NK-92 treated with Interleukin-12 subunit alpha and Interleukin-12 subunit beta, amount 100 ng/mL, for 24 hours (cell line): Measurements from ENCODE around the gene NSD2.
"Not testable (repeated sequence)": the region's sequence is repeated elsewhere in the genome, so short reads cannot be mapped to it uniquely, and the experiment has no call there.

Experiments used
- DNase-seq: peaks from one replicate; lab custom pipeline; 2025; lab: John Stamatoyannopoulos, UW

Gene NSD2

GRCh38 chr4:1870578-1871443 is at the start of gene NSD2:
TSS of gene NSD2 (plus strand) at chr4:1871393. CDS start at chr4:1900655, 29,262 bp downstream.
- peak; percentile 89 for DNase-seq

DNA sequence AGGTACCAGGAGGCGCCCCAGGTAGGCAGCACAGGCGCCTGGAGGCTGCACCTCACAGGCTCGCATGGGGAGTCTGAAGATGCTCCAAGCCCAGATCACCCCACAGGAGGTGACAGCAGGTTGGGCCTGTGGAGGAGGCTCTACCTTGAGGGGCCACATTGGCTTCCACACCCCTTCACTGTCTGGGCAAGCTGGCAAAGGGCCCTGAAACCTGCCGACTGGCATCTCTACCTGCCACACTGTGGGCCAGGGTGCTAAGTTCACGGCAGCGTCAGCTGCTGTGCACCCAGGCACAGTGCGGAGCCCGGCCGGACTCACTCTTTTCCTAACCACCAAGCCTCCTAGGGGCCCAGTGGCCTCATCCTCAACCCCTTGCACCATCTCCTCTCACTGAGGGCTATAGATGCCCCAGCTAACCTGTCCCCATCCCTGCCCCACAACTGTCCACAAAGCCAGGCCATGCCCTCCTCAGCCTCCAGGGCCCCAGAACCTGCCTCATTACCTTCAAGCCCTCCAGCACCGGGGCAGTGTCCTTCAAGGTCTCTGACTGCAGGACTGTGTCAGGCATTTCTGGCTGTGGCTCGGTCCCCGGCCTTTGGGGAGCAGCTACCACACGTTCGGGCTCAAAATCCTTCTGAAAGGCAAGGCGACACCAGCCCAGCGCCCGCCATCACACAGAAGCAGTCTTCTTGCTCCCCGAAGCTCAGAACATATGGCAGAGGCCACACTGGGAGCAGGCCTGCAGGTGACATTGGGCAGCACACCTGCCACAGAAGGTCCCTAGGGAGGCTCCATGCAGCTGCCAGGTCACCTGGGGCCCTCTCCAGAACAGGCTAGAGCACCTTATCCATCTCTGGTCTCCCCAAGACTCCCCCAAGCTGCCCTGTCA is 49.3 kb upstream of the NSD2 start:
- no peak for DNase-seq

DNA sequence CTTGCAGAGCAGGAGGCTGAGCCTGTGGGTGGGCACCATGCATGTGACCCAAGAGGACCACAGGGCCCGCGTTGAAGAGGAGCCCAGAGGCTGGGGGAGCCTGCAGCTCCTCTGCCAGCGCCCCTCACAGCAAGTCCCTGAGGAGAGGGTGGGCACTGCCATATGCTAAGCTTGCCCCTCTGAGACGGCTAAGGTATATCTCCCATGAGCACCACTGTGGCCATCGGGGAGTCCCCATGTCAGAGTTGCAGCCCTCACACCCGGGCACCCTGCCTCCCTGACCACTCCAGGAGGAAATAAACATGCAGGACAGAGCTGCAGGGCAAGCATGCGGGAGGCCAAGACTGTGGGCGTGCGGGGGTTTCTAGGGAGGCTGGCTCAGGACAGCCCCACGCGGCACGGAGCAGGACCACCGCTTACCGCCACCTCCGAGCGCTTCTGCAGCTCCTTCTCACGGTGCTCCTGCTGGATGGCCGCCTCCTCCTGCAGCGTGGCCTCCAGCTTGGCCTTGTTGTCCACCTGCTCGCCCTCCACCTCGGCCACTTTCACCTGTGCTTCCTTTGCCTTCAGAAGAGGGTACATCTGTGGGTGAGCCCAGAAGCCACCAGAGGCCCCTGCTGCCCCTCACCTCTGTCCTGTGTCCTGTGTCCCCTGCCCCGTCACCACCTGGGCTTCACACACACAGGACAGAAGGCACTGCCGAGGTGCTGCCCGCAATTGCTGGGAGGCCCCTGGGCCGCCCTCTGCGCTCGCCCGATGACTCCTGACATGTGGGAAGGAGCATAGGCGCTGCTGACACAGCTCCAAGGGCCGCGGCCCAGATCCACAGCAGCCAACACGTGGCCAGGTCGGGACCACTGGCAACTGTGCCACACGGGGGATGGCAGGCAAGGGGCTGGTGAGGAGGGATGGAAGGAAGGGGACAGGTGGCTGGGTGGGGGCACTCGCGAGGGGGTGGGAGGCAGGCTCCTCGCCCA is 48.3 kb upstream of the NSD2 start:
- no peak for DNase-seq

- no peak for DNase-seq
Observed at GRCh38 chr4:1823545-1823932, 47.7 kb upstream of the NSD2 start.

DNA sequence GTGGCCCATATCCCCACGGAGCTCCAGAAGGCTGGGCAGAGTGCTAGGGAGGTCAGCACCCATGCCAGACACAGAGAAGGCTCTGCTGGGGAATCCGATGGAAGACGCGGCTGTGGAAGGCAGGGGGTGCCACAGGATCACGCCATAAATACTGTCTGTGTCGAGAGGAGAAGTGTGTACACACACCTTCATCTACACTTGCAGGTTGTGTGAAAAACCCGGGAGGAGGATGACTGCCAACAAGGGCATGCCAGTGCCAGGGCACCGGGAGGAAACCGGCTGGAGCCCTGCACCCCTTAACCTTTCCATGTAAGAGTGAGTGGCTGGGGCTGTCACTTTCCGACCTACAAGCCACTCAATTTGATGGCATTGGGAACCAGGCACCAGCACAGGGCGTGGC is 46.4 kb upstream of the NSD2 start:
- no peak for DNase-seq

- no peak for DNase-seq
Observed at GRCh38 chr4:1825326-1825725, 45.9 kb upstream of the NSD2 start.

GRCh38 chr4:1826531-1827350 is 44.5 kb upstream of the NSD2 start:
- DNase-seq: no peak

DNA sequence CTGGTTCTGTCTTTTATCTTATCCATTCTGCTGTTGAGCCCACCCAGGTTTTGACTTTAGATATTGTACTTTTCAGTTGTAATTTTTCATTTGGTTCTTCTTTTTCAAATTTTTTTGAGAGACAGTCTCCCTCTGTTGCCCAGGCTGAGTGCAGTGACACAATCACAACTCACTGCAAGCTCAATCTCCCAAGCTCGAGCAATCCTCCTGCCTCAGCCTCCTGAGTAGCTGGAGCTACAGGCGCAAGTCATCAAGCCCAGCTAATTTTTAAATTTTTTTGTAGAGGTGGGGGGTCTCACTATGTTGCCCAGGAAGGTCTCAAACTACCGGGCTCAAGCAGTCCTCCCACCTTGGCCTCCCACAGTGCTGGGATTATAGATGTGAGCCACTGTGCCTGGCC is 41.0 kb upstream of the NSD2 start:
- no peak for DNase-seq

DNA sequence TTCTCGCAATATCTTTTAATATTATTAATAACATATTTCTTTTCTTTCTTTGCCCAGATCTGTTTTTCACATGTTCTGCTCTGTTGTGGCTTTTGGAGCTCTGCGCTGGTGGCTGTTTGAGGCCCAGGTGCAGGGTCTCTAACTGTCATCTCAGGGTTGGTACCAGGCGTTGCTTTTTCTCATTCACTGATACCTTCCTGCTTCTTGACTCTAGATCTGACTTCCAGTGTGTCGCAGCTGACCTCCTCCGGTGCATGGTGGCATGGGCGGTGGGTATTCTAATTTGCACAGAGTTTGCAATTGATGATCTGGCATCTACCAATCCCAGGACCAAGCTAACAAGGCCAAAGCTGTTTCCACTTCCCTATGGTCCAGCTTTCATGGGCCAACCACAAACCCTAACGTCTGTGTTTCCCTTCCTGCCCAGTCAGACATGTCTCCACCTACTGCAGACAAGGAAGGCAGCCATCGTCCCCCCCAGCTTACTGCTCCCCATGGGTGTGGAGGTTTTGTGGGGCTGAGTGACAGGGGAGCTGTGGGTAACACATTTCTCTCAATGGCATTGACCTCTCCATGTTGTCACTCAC is 40.5 kb upstream of the NSD2 start:
- no peak for DNase-seq

- no peak for DNase-seq
Observed at GRCh38 chr4:1831331-1831730, 39.9 kb upstream of the NSD2 start.

GRCh38 chr4:1832690-1833089 is 38.5 kb upstream of the NSD2 start:
- DNase-seq: no peak

- no peak for DNase-seq
Observed at GRCh38 chr4:1833307-1834046, 37.7 kb upstream of the NSD2 start.

GRCh38 chr4:1834047-1834775 is 37.0 kb upstream of the NSD2 start:
- DNase-seq: no peak

DNA sequence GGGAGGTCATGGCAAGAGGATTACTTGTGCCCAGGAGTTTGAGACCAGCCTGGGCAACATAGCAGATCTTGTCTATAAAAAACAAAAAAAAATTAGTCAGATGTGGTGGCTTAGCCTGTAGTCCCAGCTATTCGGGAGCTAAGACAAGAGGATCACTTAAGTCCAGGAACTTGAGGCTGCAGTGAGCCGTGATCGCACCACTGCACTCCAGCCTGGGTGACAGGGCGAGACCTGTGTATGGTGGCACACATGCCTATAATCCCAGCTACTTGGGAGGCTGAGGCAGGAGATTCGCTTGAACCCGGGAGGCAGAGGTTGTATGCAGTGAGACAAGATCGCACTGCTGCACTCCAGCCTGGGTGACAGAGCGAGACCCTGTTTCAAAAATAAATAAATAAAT is 35.4 kb upstream of the NSD2 start:
- DNase-seq: not testable (repeated sequence)

DNA sequence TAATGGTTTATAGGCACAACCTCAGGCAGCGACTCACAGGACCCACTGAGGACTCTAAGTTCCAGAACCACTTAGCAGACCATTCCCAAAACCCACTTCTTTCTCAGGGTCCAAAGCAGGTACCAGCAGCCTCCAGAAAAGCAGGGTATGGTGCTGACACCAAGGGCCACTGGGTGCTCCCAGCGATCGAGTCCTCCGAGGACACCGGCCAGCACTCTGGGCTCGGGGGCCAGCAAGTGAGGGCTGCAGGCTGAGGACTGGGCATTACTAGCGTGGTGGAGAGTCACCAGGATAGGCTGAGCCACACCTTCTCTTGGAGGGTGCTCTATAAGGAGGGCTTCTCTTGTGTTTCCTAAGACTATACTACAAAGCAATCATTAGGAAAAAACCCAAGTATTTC is 34.5 kb upstream of the NSD2 start:
- DNase-seq: no peak

DNA sequence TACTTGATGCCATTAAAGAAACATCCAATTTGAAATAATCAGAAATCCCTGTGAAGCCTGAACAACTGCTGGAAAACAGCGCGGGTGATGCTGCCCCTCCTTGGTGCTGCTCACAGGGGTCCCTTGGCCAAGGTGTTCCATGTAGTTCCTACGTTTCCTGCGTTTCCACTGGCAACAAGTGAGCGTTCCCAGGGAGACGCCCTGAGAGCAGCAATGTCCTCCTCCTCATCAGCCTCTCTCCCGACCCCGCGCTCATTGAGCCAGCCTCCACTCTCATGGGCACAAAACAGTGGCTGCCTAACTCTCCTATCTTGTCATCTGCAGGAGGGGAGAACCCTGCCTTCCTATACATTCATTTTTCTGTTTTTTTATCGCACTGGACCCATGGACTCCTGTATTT is 34.1 kb upstream of the NSD2 start:
- DNase-seq: no peak

- no peak for DNase-seq
Observed at GRCh38 chr4:1839282-1839681, 31.9 kb upstream of the NSD2 start.

GRCh38 chr4:1841201-1841886 is 29.8 kb upstream of the NSD2 start:
- DNase-seq: no peak

- no peak for DNase-seq
Observed at GRCh38 chr4:1841887-1842210, 29.3 kb upstream of the NSD2 start.
